ENCODE measurements around the gene ZBTB26. TPM values are rescaled to one million over a fixed set of nuclear protein-coding genes. Genes with fewer than 3 reads are reported as not detected.

Gene ZBTB26
- total RNA-seq, 4 donors from 2014 or later, result 3.2 to 18.2 (median 6.1) TPM

DNA sequence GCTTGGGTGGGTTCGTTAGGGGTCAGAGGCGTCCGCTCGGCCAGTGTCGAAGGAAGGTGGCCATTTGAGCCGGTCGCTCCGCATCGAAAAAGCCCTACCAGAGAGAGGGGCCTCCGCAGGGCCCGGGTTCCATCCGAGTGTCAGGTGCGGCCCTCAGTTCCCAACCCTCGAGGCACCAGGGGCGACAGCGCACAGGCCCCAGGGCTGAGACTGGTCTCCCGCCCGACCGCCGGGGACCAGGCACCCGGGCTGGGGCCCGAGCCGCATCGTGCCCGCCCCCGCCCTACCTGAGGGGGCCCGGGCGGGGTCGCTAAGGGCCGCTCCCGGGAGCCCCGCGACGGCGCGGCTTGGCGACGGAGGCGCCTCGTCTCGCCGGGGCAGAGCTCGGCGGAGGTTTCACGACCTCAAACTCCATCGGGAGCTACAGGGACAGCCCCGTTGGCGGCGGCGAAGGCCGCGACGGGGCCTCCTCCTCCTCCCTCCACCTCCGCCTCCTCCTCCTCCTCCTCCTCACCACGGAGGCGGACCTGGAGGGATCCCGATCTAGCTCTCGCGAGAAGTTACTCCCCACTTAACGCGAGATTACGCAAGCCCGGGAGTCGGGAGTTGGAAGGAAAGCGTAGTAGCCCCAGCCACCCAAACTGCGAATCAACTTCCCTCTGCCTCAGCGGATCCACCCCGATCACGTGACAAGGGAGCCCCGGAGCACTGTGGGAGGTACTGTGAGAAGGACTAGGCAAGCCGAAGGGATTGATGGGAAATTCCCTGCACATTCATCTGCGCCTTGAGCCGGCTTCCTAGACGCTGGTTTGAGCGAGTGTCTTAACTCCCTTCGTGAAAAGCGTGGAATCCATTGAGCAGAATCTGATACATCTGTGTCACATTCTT lies 26.2 kb downstream of the ZBTB26 start, which contains the start of gene RC3H2:
TSS of gene RC3H2 (minus strand) at position 537 of the 888 bp plus-strand sequence. CDS start 7,850 bp downstream, outside the sequence.
- no peaks in the 10 kb centered on the region for H3K9me3 ChIP-seq
- TF ChIP-seq, protein P1, sequence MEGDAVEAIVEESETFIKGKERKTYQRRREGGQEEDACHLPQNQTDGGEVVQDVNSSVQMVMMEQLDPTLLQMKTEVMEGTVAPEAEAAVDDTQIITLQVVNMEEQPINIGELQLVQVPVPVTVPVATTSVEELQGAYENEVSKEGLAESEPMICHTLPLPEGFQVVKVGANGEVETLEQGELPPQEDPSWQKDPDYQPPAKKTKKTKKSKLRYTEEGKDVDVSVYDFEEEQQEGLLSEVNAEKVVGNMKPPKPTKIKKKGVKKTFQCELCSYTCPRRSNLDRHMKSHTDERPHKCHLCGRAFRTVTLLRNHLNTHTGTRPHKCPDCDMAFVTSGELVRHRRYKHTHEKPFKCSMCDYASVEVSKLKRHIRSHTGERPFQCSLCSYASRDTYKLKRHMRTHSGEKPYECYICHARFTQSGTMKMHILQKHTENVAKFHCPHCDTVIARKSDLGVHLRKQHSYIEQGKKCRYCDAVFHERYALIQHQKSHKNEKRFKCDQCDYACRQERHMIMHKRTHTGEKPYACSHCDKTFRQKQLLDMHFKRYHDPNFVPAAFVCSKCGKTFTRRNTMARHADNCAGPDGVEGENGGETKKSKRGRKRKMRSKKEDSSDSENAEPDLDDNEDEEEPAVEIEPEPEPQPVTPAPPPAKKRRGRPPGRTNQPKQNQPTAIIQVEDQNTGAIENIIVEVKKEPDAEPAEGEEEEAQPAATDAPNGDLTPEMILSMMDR (IDR thresholded peaks at IDR 0.05), result no peak
- peak; percentile 91 to 94 for TF ChIP-seq POLR2A (IDR thresholded peaks at IDR 0.05)
- H3K4me3 ChIP-seq, result peak within 1 kb of the TSS; percentile 66 to 96 (median 89)
- no peaks in the 10 kb centered on the region for H3K27me3 ChIP-seq
- peak; percentile 95 to 99 (median 95) for DNase-seq
- H3K27ac ChIP-seq, result peak within 1 kb of the TSS; percentile 91 to 96 (median 94)
- H3K36me3 ChIP-seq, result peaks cover 0 to 6% (median 0%) of the 10 kb centered on the region in 3 donors
- peaks cover 0 to 19% (median 7%) of the 10 kb centered on the region in 4 donors for H3K4me1 ChIP-seq

DNA sequence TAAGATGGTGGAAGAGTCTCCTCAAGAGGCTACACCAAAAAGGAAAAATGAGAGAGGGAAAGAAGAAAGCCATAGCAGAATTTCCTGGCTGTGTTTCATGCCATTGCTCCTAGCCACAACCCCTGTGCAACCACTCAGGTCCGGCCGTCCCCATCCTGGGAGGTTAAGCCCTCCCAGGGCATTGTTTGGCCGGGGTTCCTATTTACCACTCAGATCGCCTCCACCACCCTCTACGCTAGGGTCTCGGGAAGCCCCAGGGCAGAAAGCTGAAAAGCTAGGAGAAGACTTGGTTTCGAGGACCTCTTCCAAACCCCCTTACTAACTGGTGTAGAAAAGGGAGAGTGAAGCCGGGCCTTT lies 26.9 kb downstream of the ZBTB26 start:
- H3K27me3 ChIP-seq, result no peaks in the 10 kb centered on the region
- peak overlapping the region; percentile 91 to 96 (median 94) for H3K27ac ChIP-seq
- no peaks in the 10 kb centered on the region for H3K9me3 ChIP-seq
- DNase-seq, result peak in 2 of 3 donors; percentile 27 to 59
- TF ChIP-seq, protein P1 (IDR thresholded peaks at IDR 0.05), result no peak
- TF ChIP-seq POLR2A (IDR thresholded peaks at IDR 0.05), result no peak
- no peaks in the 10 kb centered on the region for H3K36me3 ChIP-seq
- H3K4me1 ChIP-seq, result peaks cover 0 to 19% (median 7%) of the 10 kb centered on the region in 4 donors
- peak overlapping the region; percentile 66 to 96 (median 89) for H3K4me3 ChIP-seq

DNA sequence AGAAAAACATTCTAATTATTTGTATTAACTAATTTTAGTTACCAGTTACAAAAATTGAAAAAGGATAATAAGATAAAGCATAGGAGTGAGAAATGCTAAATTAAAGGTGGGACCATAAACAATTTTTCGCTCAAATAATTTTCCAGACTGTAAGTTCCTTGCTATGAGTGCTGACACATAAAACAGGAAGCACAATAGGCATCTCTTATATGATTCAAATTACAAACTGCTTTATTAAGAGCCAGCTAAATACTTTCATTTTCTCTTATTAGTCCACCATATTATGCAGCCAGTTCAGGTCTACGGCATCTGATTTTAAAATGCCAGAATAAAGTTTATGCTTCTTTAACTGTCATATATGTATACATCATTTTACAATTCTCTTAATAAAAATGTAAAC lies 30.5 kb downstream of the ZBTB26 start:
- TF ChIP-seq, protein P1 (IDR thresholded peaks at IDR 0.05), result no peak
- no peak for TF ChIP-seq POLR2A (IDR thresholded peaks at IDR 0.05)
- Histone ChIP-seq H3K27me3 (no peaks in the 10 kb centered on the region), H3K4me1 (peaks cover 0 to 23% (median 7%) of the 10 kb centered on the region in 4 donors), H3K4me3 (no peak overlapping the region), H3K9me3 (no peaks in the 10 kb centered on the region), H3K36me3 (no peaks in the 10 kb centered on the region), H3K27ac (peak overlapping the region in 1 of 4 donors; percentile 27)
- no peak for DNase-seq

DNA sequence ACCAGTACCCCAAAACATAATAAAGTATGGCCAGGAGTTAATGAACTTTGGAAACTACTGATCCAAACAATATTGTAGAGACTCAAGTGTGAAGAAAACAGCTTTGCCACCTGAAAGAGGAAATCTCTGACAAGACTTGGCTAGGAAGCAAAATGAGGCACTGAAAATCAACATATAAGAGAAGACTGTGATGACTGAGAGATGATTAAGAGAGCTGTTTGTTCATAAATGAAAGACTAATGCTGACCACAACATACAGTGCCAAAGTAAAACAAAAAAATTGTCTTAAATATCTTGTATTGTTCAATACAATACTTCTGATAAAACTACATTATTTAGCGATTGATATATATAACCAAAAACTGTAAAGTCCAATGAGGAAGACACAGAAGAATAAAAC lies 33.3 kb downstream of the ZBTB26 start:
- H3K36me3 ChIP-seq, result peaks cover 0 to 26% (median 0%) of the 10 kb centered on the region in 3 donors
- TF ChIP-seq, protein P1 (IDR thresholded peaks at IDR 0.05), result no peak
- TF ChIP-seq POLR2A (IDR thresholded peaks at IDR 0.05), result no peak
- no peak overlapping the region for H3K27ac ChIP-seq
- no peaks in the 10 kb centered on the region for H3K27me3 ChIP-seq
- peaks cover 0 to 12% (median 5%) of the 10 kb centered on the region in 4 donors for H3K4me1 ChIP-seq
- no peak for DNase-seq
- H3K4me3 ChIP-seq, result no peak overlapping the region
- H3K9me3 ChIP-seq, result no peaks in the 10 kb centered on the region

DNA sequence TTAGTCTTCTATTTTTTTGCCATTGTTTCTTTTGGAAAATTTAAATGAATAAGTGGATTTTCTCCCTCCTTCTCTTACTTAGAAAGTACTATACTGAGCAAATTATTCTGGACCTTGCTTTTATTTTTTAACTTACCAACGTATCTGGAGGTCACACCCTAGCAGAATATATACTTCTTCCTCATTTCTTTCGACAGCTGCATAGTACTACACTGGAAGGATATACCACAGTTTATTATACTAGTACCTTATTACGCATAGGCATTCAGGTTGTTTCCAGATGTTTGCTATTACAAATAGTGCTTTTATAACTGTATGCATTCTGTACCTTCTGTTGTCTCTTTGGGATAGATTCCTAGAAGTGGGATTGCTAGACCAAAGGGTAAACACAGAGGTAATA lies 42.8 kb downstream of the ZBTB26 start:
- H3K36me3 ChIP-seq, result peaks cover 0 to 80% (median 0%) of the 10 kb centered on the region in 3 donors
- DNase-seq, result no peak
- TF ChIP-seq, protein P1 (IDR thresholded peaks at IDR 0.05), result no peak
- TF ChIP-seq POLR2A (IDR thresholded peaks at IDR 0.05), result no peak
- no peak overlapping the region for H3K4me3 ChIP-seq
- no peaks in the 10 kb centered on the region for H3K9me3 ChIP-seq
- H3K4me1 ChIP-seq, result no peaks in the 10 kb centered on the region
- no peak overlapping the region for H3K27ac ChIP-seq
- no peaks in the 10 kb centered on the region for H3K27me3 ChIP-seq

Measured in Peyer's patch (tissue), 4 donors.